Psoas muscle (tissue), 8 donors: ENCODE measurements around the gene ARFGAP1. TPM values are rescaled to one million over a fixed set of nuclear protein-coding genes. Genes with fewer than 3 reads are reported as not detected.

Experiments used
- ATAC-seq, 4 donors: fragments of 200-7000 bp; cut with Tn5 transposase; one replicate each; pipeline ENCODE4 v1.9.1; 2020; ENCODE audit warnings: moderate library complexity in 3 of 4, mild to moderate bottlenecking in 2 of 4
- DNase-seq, 2 donors: peaks; one replicate each; pipeline ENCODE4 v3.0.0-alpha.2; 2020
- H3K27ac ChIP-seq: fragments of 200-600 bp; one replicate; pipeline ENCODE4 v1.8.0; 2022
- H3K27me3 ChIP-seq, 3 donors: fragments of 200-600 bp in 1 of 3; one replicate each; pipeline versions ENCODE4 v1.6.1 to v1.8.0; 2013 to 2022; ENCODE audit warnings: low read length in 2 of 3, mild to moderate bottlenecking in 2 of 3, moderate library complexity in 1 of 3; ENCODE audit not compliant: insufficient read depth in 3 of 3
- H3K36me3 ChIP-seq, 2 donors: fragments of 200-600 bp in 1 of 2; one replicate each; pipeline versions ENCODE4 v1.6.1 to v1.8.0; 2013 to 2022; ENCODE audit warnings: low read depth in 1 of 2, mild to moderate bottlenecking in 1 of 2, moderate library complexity in 1 of 2; ENCODE audit not compliant: insufficient read depth in 1 of 2
- H3K4me1 ChIP-seq: fragments of 200-600 bp; one replicate; pipeline ENCODE4 v1.8.0; 2022
- H3K4me3 ChIP-seq: fragments of 200-600 bp; one replicate; pipeline ENCODE4 v1.8.0; 2022; ENCODE audit warnings: mild to moderate bottlenecking
- H3K9me3 ChIP-seq: fragments of 200-600 bp; one replicate; pipeline ENCODE4 v1.8.0; 2022
- WGBS, 3 donors: extraction: QIAGEN DNeasy Blood & Tissue Kit; methylation state at CpG; one replicate each; pipeline versions ENCODE4 v1.1.6 to v1.1.7; 2013; 5-methylcytosine and 5-hydroxymethylcytosine counted together
- intact Hi-C, 2 donors: fragments of 100-400 bp; cut with DNase I; formaldehyde crosslinking; loops; one replicate each; pipeline versions ENCODE4 v1.11.0 to v1.14.2; 2022
- polyA plus RNA-seq, 3 donors: library from polyadenylated mRNA; stranded (reverse); fragments of 200-250 nt; gene quantifications; one replicate each; pipeline ENCODE4 v1.2.3, GENCODE V29; 2013
- total RNA-seq, 4 donors: library from RNA; stranded (reverse); fragmentation: NEBNext Ultra II Directional in 2 of 4; extraction: Animal tissue kit (Norgen Biotek cat#: 25700) in 2 of 4; gene quantifications; one replicate each; pipeline versions ENCODE4 v1.2.1 to v1.2.4, GENCODE V29; 2021 to 2023
- TF ChIP-seq, protein P1 (sequence below): fragments of 200-600 bp; IDR thresholded peaks from one replicate; pipeline ENCODE4 v1.8.0; 2022; ENCODE audit warnings: antibody characterized with exemption
- donor health status: healthy with polysubstance abuse.
- donor health status: DM: no; HTN: no; CAD: no; lungs with moderate emphysema.
- donor health status: Bipolar disorder and iron deficiency.
- donor health status: healthy.
- donor health status: DM: yes; HTN: yes; CAD: no.
- donor health status: DM: no; HTN: no; CAD: no.
- donor health status: DM: no; HTN: no; CAD: no.
- donor health status: DM: yes; HTN: yes; CAD: no.

The ARFGAP1 gene
- total and polyA plus RNA-seq, 7 donors = 19.9 to 42.2 (median 26.8) TPM

GRCh38 chr20:63253438-63254231, 19.0 kb upstream of the ARFGAP1 start:
- Histone ChIP-seq H3K27me3 (peaks cover 0 to 73% (median 34%) of the 10 kb centered on the region in 3 donors), H3K9me3 (no peaks in the 10 kb centered on the region), H3K36me3 (no peaks in the 10 kb centered on the region), H3K4me1 (peaks cover 2% of the 10 kb centered on the region), H3K27ac (no peak overlapping the region), H3K4me3 (peak overlapping the region; percentile 44)
- intact Hi-C loops = no loop called here
- peak in 1 of 4 donors; percentile 21 for ATAC-seq
- DNase-seq = no peak
- TF ChIP-seq, protein P1, sequence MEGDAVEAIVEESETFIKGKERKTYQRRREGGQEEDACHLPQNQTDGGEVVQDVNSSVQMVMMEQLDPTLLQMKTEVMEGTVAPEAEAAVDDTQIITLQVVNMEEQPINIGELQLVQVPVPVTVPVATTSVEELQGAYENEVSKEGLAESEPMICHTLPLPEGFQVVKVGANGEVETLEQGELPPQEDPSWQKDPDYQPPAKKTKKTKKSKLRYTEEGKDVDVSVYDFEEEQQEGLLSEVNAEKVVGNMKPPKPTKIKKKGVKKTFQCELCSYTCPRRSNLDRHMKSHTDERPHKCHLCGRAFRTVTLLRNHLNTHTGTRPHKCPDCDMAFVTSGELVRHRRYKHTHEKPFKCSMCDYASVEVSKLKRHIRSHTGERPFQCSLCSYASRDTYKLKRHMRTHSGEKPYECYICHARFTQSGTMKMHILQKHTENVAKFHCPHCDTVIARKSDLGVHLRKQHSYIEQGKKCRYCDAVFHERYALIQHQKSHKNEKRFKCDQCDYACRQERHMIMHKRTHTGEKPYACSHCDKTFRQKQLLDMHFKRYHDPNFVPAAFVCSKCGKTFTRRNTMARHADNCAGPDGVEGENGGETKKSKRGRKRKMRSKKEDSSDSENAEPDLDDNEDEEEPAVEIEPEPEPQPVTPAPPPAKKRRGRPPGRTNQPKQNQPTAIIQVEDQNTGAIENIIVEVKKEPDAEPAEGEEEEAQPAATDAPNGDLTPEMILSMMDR = no peak
- WGBS, 3 donors = 0 to 1% (median 1%) methylated on average over 48 to 88 of the region's 89 CpGs

DNA sequence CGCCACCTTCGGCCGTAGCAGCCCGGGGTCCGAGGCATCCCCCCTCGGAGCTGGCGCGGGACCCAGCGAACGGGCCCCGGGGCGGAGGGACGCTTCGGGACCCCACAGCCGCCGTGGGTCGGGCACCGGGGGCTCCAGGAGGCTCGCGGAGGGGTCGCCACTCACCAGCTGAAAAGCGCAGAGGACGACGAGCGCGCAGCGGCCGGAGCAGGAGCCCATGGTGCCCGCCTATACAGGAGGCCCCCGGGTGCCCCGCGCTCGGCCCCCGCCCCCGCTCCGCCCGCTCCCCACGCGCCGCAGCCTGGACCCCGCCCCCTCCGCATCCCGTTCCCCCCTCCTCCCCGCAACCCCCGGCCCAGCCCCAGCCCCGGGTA, 18.4 kb upstream of the ARFGAP1 start, which contains the start of gene NKAIN4:
NKAIN4 (minus strand) TSS at position 232 of the 374 bp plus-strand sequence; CDS start at position 219, 13 bp downstream.
- TF ChIP-seq, protein P1 = no peak
- H3K9me3 ChIP-seq = no peaks in the 10 kb centered on the region
- 1 to 2% (median 1%) methylated on average over 22 to 46 of the region's 46 CpGs for WGBS, 3 donors
- ATAC-seq (no peak), DNase-seq (no peak)
- peaks cover 2% of the 10 kb centered on the region for H3K4me1 ChIP-seq
- intact Hi-C loops = no loop called here
- H3K36me3 ChIP-seq = no peaks in the 10 kb centered on the region
- no peak within 1 kb of the TSS for H3K27ac ChIP-seq
- H3K4me3 ChIP-seq = peak within 1 kb of the TSS; percentile 44
- H3K27me3 ChIP-seq = peaks cover 0 to 70% (median 34%) of the 10 kb centered on the region in 3 donors

DNA sequence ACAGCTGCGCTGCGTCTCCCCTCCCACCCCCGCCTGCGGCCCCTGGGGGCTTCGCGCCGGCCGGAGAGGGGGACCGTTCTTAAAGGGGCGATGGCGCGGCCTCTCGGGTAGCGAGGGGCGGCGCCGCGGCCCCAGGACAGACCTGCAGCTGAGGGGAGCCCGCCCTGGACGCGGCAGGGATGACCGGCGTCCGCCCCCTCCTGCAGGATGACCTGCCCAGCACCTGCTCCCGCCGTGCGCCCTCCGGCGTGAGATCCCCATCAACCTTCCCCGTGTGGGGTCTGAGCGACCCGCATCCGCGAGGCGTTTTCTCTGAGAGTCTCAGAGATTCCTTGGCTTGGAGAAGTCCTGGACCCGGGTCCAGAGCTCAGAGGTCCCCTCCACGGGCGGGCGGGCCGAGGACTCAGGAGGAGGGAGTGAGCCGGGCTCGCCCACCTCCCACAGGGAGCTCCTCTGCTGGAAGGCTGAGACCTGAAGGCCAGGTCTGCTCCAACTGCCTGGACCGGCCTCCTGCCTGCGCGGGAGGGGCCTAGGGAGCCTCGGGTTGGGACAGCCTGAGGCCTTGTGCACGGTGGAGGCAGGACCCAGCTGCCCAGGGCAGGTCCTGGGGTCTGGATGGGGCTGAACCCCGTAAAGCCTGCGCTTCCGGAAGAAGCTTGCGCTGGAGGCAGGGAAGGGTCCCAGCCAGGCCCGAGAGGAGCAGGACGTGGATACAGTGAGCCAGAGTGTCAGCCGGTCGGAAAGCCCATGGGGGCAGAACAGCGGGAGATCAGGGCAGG, 17.8 kb upstream of the ARFGAP1 start:
- Histone ChIP-seq H3K27me3 (peaks cover 0 to 70% (median 34%) of the 10 kb centered on the region in 3 donors), H3K36me3 (no peaks in the 10 kb centered on the region), H3K4me3 (no peak overlapping the region), H3K27ac (no peak overlapping the region), H3K4me1 (peaks cover 2% of the 10 kb centered on the region), H3K9me3 (no peaks in the 10 kb centered on the region)
- ATAC-seq (no peak), DNase-seq (no peak)
- 7 to 14% (median 8%) methylated on average over 39 to 56 of the region's 56 CpGs for WGBS, 3 donors
- TF ChIP-seq, protein P1 = no peak
- intact Hi-C loops = no loop called here

DNA sequence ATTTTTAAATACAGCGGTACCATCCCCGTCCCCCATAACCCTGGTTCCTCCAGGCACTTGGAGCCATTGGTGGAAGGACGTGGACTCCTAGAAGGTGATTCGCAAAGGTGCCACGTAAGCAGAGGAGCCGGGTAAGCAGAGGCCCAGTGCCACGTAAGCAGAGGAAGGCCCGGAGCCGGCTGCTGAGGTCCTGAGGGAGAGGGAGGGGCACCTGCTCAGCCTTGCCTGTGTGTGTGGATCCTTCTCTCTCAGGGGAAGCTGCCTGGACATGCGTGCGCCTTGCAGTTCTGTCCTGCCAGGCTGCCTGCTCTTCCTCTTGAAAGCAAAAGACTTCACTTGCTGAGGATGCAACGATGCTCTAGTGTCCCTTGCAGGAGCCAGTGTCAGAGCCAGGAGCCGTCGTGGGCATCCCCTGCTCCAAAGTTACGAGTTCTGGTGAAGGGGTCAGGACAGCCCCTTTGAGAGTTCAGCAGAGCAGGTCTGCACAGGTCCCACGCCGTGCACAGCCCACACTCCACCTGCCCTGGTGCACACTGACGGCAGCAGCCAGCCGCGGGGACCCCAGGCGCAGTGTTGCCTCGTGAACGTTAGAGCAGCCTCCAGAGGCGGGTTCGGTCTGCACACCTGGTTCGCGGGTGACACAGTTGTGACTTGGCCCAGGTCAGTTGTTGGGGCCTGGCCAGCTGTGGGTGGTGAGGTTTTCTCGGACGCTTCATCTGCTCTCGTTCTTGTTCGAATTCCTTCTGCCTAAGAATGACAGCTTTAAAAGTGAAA, 16.5 kb upstream of the ARFGAP1 start:
- Histone ChIP-seq H3K27ac (no peak overlapping the region), H3K4me3 (no peak overlapping the region), H3K36me3 (no peaks in the 10 kb centered on the region), H3K4me1 (peaks cover 2% of the 10 kb centered on the region), H3K9me3 (no peaks in the 10 kb centered on the region), H3K27me3 (peaks cover 0 to 79% (median 30%) of the 10 kb centered on the region in 3 donors)
- WGBS, 3 donors = 59 to 63% (median 62%) methylated on average over 31 of the region's 31 CpGs
- TF ChIP-seq, protein P1 = no peak
- ATAC-seq (no peak), DNase-seq (no peak)
- intact Hi-C loops = no loop called here
